GM23338 (cell line): ENCODE results near the gene TRIM72.
"Not testable (repeated sequence)": the region's sequence is repeated elsewhere in the genome, so short reads cannot be mapped to it uniquely, and the experiment has no call there.

Source experiments
- EZH2 ChIP-seq: fragments of 200-600 bp; sonication (generic); IDR thresholded peaks from one replicate; pipeline ENCODE4 v1.8.0; 2017; ENCODE audit warnings: antibody characterized with exemption, mild to moderate bottlenecking, low read depth; ENCODE audit not compliant: unreplicated experiment
- TF ChIP-seq, protein P1 (sequence below), 2 experiments: fragments of 200-600 bp in 1 of 2; sonication (generic) in 1 of 2; conservative IDR thresholded peaks; 2 replicates each; pipeline versions ENCODE4 v1.5.1 to v1.6.1; 2016 to 2017; ENCODE audit warnings: antibody characterized with exemption in 2 of 2, low read depth in 2 of 2, mild to moderate bottlenecking in 2 of 2, moderate library complexity in 1 of 2
- TF ChIP-seq, protein P2 (sequence below): IDR thresholded peaks from one replicate; pipeline ENCODE4 v1.6.1; 2018; ENCODE audit warnings: antibody characterized with exemption; ENCODE audit not compliant: unreplicated experiment

DNA sequence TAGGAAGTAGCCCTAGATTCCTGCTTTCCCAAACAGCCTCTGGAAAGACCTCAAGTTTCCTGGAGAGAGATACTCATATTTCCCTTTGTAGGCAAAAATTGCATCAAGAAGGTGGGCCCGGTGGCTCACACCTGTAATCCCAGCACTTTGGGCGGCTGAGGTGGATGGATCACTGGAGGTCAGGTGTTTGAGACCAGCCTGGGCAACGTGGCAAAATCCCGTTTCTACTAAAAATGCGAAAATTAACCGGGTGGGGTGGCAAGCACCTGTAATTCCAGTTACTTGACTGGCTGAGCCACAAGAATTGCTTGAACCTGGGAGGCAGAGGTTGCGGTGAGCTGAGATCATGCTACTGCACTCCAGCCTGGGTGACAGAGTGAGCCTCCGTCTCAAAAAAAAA lies 13.8 kb upstream of the TRIM72 start:
- TF ChIP-seq, protein P1, sequence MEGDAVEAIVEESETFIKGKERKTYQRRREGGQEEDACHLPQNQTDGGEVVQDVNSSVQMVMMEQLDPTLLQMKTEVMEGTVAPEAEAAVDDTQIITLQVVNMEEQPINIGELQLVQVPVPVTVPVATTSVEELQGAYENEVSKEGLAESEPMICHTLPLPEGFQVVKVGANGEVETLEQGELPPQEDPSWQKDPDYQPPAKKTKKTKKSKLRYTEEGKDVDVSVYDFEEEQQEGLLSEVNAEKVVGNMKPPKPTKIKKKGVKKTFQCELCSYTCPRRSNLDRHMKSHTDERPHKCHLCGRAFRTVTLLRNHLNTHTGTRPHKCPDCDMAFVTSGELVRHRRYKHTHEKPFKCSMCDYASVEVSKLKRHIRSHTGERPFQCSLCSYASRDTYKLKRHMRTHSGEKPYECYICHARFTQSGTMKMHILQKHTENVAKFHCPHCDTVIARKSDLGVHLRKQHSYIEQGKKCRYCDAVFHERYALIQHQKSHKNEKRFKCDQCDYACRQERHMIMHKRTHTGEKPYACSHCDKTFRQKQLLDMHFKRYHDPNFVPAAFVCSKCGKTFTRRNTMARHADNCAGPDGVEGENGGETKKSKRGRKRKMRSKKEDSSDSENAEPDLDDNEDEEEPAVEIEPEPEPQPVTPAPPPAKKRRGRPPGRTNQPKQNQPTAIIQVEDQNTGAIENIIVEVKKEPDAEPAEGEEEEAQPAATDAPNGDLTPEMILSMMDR (conservative IDR thresholded peaks at IDR 0.05; ENCODE audit: low read depth in 2 of 2): not testable (repeated sequence)
- TF ChIP-seq, protein P2, sequence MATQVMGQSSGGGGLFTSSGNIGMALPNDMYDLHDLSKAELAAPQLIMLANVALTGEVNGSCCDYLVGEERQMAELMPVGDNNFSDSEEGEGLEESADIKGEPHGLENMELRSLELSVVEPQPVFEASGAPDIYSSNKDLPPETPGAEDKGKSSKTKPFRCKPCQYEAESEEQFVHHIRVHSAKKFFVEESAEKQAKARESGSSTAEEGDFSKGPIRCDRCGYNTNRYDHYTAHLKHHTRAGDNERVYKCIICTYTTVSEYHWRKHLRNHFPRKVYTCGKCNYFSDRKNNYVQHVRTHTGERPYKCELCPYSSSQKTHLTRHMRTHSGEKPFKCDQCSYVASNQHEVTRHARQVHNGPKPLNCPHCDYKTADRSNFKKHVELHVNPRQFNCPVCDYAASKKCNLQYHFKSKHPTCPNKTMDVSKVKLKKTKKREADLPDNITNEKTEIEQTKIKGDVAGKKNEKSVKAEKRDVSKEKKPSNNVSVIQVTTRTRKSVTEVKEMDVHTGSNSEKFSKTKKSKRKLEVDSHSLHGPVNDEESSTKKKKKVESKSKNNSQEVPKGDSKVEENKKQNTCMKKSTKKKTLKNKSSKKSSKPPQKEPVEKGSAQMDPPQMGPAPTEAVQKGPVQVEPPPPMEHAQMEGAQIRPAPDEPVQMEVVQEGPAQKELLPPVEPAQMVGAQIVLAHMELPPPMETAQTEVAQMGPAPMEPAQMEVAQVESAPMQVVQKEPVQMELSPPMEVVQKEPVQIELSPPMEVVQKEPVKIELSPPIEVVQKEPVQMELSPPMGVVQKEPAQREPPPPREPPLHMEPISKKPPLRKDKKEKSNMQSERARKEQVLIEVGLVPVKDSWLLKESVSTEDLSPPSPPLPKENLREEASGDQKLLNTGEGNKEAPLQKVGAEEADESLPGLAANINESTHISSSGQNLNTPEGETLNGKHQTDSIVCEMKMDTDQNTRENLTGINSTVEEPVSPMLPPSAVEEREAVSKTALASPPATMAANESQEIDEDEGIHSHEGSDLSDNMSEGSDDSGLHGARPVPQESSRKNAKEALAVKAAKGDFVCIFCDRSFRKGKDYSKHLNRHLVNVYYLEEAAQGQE: not testable (repeated sequence)
- not testable (repeated sequence) for TF ChIP-seq EZH2
